ENCODE results near the gene ZACN.

GRCh38 chr17:76074390-76075363 is 4.3 kb upstream of the ZACN start, which contains the start of gene GALR2:
- no peak for TF ChIP-seq TAF1 (IDR thresholded peaks at IDR 0.05; ENCODE audit: borderline replicate concordance, low read depth, low read length)
- TF ChIP-seq EP300 (IDR thresholded peaks at IDR 0.05; ENCODE audit: borderline replicate concordance in 1 of 2, low read depth in 1 of 2, low read length in 1 of 2) = no peak
- TF ChIP-seq IRF3 (IDR thresholded peaks at IDR 0.05; ENCODE audit: low read depth, low read length) = no peak
- no peak for TF ChIP-seq CTCF (IDR thresholded peaks at IDR 0.05)
- no peak for TF ChIP-seq FOSL2 (IDR thresholded peaks at IDR 0.05; ENCODE audit: borderline replicate concordance, low read depth)
- TF ChIP-seq EZH2phosphoT487 (IDR thresholded peaks at IDR 0.05; ENCODE audit: borderline replicate concordance, low read depth) = peak; percentile 11; the same call in 1 of the 2 replicates
